Psoas muscle (tissue), 8 donors: ENCODE results near the gene NDUFS8. TPM values are rescaled to one million over a fixed set of nuclear protein-coding genes. Genes with fewer than 3 reads are reported as not detected.
A peak's percentile ranks its signal among the peaks of the same experiment; 100 is the strongest.

Experiments used
- ATAC-seq, 4 donors: fragments of 200-7000 bp; cut with Tn5 transposase; one replicate each; pipeline ENCODE4 v1.9.1; 2020; ENCODE audit warnings: moderate library complexity in 3 of 4, mild to moderate bottlenecking in 2 of 4
- DNase-seq, 2 donors: peaks; one replicate each; pipeline ENCODE4 v3.0.0-alpha.2; 2020
- H3K27ac ChIP-seq: fragments of 200-600 bp; one replicate; pipeline ENCODE4 v1.8.0; 2022
- H3K27me3 ChIP-seq, 3 donors: fragments of 200-600 bp in 1 of 3; one replicate each; pipeline versions ENCODE4 v1.6.1 to v1.8.0; 2013 to 2022; ENCODE audit warnings: low read length in 2 of 3, mild to moderate bottlenecking in 2 of 3, moderate library complexity in 1 of 3; ENCODE audit not compliant: insufficient read depth in 3 of 3
- H3K36me3 ChIP-seq, 2 donors: fragments of 200-600 bp in 1 of 2; one replicate each; pipeline versions ENCODE4 v1.6.1 to v1.8.0; 2013 to 2022; ENCODE audit warnings: low read depth in 1 of 2, mild to moderate bottlenecking in 1 of 2, moderate library complexity in 1 of 2; ENCODE audit not compliant: insufficient read depth in 1 of 2
- H3K4me1 ChIP-seq: fragments of 200-600 bp; one replicate; pipeline ENCODE4 v1.8.0; 2022
- H3K4me3 ChIP-seq: fragments of 200-600 bp; one replicate; pipeline ENCODE4 v1.8.0; 2022; ENCODE audit warnings: mild to moderate bottlenecking
- H3K9me3 ChIP-seq: fragments of 200-600 bp; one replicate; pipeline ENCODE4 v1.8.0; 2022
- CTCF ChIP-seq: fragments of 200-600 bp; IDR thresholded peaks from one replicate; pipeline ENCODE4 v1.8.0; 2022; ENCODE audit warnings: antibody characterized with exemption
- WGBS, 3 donors: extraction: QIAGEN DNeasy Blood & Tissue Kit; methylation state at CpG; one replicate each; pipeline versions ENCODE4 v1.1.6 to v1.1.7; 2013; 5-methylcytosine and 5-hydroxymethylcytosine counted together
- intact Hi-C, 2 donors: fragments of 100-400 bp; cut with DNase I; formaldehyde crosslinking; loops; one replicate each; pipeline versions ENCODE4 v1.11.0 to v1.14.2; 2022
- polyA plus RNA-seq, 3 donors: library from polyadenylated mRNA; stranded (reverse); fragments of 200-250 nt; gene quantifications; one replicate each; pipeline ENCODE4 v1.2.3, GENCODE V29; 2013
- total RNA-seq, 4 donors: library from RNA; stranded (reverse); fragmentation: NEBNext Ultra II Directional in 2 of 4; extraction: Animal tissue kit (Norgen Biotek cat#: 25700) in 2 of 4; gene quantifications; one replicate each; pipeline versions ENCODE4 v1.2.1 to v1.2.4, GENCODE V29; 2021 to 2023
- donor health status: healthy with polysubstance abuse.
- donor health status: DM: no; HTN: no; CAD: no; lungs with moderate emphysema.
- donor health status: Bipolar disorder and iron deficiency.
- donor health status: healthy.
- donor health status: DM: yes; HTN: yes; CAD: no.
- donor health status: DM: no; HTN: no; CAD: no.
- donor health status: DM: no; HTN: no; CAD: no.
- donor health status: DM: yes; HTN: yes; CAD: no.

Gene NDUFS8
- total and polyA plus RNA-seq, 7 donors = 193 to 390 (median 257) TPM

GRCh38 chr11:68010090-68011041 lies 20.1 kb upstream of the NDUFS8 start, which contains the start of gene ALDH3B1:
ALDH3B1 (plus strand) TSS chr11:68010327; CDS start chr11:68015298, 4,971 bp downstream.
- intact Hi-C loops = no loop called here
- H3K9me3 ChIP-seq = no peaks in the 10 kb centered on the region
- H3K27ac ChIP-seq = peak within 1 kb of the TSS; percentile 81
- no peaks in the 10 kb centered on the region for H3K36me3 ChIP-seq
- 8 to 22% (median 12%) methylated on average over 33 of the region's 33 CpGs for WGBS, 3 donors
- ATAC-seq = peak; percentile 82 to 92 (median 86)
- peak within 1 kb of the TSS; percentile 57 for H3K4me3 ChIP-seq
- no peak for TF ChIP-seq CTCF
- peaks cover 16% of the 10 kb centered on the region for H3K4me1 ChIP-seq
- peak; percentile 94 to 96 for DNase-seq
- H3K27me3 ChIP-seq = no peaks in the 10 kb centered on the region

GRCh38 chr11:68011051-68011943 lies 19.2 kb upstream of the NDUFS8 start:
- Histone ChIP-seq H3K4me3 (peak overlapping the region; percentile 57), H3K9me3 (no peaks in the 10 kb centered on the region), H3K27me3 (no peaks in the 10 kb centered on the region), H3K27ac (peak overlapping the region; percentile 81), H3K36me3 (no peaks in the 10 kb centered on the region), H3K4me1 (peaks cover 16% of the 10 kb centered on the region)
- DNase-seq (no peak), ATAC-seq (no peak)
- intact Hi-C loops = no loop called here
- WGBS, 3 donors = 79 to 80% (median 80%) methylated on average over 16 of the region's 16 CpGs
- TF ChIP-seq CTCF = no peak

DNA sequence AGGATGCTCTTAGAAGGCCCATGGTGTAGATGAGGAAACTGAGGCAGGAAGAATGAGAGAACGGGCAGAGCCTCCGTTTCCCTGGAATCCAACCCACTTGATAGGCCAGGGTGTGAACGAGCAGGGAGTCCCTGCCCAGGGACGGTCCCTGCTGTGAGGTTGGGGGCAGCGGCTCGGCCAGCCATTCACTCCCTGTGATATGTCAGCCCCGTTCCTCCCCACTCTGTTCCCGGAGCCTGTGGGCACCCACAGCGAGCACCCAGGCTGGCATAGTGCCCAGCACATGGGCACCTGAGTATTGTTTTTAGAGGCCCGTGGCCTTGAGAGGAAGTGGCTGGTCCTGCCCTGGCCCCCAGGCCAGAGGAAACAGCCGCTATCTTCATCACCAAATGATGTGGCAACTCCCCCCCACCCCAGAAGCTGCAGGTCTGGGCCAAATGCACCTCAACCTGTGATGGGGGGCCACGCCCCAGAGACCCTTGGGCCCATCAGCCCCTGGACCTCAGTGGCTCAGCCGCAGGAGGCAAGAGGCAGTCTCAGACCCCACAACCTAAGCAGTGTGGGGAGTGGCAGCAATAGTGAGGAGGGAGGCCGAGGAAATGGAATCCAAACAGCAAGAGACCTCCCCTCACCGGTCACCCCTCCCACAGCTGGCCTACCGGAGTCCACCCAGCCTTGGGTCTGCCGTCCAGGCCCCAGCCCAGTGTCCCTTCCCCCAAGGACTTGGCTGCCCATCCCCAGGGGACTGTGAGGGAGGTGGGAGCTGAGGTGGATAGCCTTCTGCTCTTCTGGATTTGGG lies 18.2 kb upstream of the NDUFS8 start:
- H3K9me3 ChIP-seq = no peaks in the 10 kb centered on the region
- intact Hi-C loops = no loop called here
- H3K27me3 ChIP-seq = no peaks in the 10 kb centered on the region
- WGBS, 3 donors = 85 to 89% (median 89%) methylated on average over 17 of the region's 17 CpGs
- TF ChIP-seq CTCF = no peak
- no peaks in the 10 kb centered on the region for H3K36me3 ChIP-seq
- DNase-seq = no peak
- no peak overlapping the region for H3K4me3 ChIP-seq
- peaks cover 16% of the 10 kb centered on the region for H3K4me1 ChIP-seq
- ATAC-seq = no peak
- no peak overlapping the region for H3K27ac ChIP-seq

- H3K27me3 ChIP-seq = no peaks in the 10 kb centered on the region
- no peaks in the 10 kb centered on the region for H3K36me3 ChIP-seq
- 78 to 84% (median 81%) methylated on average over 15 to 16 of the region's 16 CpGs for WGBS, 3 donors
- TF ChIP-seq CTCF = no peak
- H3K4me3 ChIP-seq = no peak overlapping the region
- peaks cover 16% of the 10 kb centered on the region for H3K4me1 ChIP-seq
- no peak overlapping the region for H3K27ac ChIP-seq
- intact Hi-C loops = no loop called here
- no peak for DNase-seq
- ATAC-seq = no peak
- H3K9me3 ChIP-seq = no peaks in the 10 kb centered on the region
Observed at GRCh38 chr11:68012843-68013610, 17.5 kb upstream of the NDUFS8 start.
